Measurements from ENCODE around the gene ACOT7.

DNA sequence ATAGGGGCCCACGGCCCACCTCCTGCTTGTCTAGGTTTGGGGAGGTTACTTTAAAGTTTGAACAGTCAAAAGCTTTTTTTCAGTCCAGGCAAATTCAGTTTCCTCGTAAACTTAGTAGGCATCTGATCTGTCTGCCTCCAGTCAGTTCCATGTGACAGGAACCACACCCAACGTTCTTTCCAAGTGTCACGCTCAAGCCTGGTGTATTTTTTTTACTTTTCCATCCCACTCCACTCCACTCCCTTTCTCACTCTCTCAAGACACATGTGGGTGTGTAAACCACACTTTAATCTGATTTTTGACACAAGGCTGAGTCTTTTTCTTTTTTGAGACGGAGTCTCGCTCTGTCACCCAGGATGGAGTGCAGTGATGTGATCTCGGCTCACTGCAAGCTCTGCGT is 72.4 kb downstream of the ACOT7 start:
- TF ChIP-seq, protein P1, sequence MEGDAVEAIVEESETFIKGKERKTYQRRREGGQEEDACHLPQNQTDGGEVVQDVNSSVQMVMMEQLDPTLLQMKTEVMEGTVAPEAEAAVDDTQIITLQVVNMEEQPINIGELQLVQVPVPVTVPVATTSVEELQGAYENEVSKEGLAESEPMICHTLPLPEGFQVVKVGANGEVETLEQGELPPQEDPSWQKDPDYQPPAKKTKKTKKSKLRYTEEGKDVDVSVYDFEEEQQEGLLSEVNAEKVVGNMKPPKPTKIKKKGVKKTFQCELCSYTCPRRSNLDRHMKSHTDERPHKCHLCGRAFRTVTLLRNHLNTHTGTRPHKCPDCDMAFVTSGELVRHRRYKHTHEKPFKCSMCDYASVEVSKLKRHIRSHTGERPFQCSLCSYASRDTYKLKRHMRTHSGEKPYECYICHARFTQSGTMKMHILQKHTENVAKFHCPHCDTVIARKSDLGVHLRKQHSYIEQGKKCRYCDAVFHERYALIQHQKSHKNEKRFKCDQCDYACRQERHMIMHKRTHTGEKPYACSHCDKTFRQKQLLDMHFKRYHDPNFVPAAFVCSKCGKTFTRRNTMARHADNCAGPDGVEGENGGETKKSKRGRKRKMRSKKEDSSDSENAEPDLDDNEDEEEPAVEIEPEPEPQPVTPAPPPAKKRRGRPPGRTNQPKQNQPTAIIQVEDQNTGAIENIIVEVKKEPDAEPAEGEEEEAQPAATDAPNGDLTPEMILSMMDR (IDR thresholded peaks at IDR 0.05) = no peak
- no peak for TF ChIP-seq POLR2A (IDR thresholded peaks at IDR 0.05)
